ENCODE results near the gene OLA1. TPM values are rescaled to one million over a fixed set of nuclear protein-coding genes. Genes with fewer than 3 reads are reported as not detected.

OLA1 gene
- total and polyA plus RNA-seq, 2 of the 13 experiments (the other 11 are each of a cell fraction or from before 2014, with no cell fraction given): 153 to 241 TPM

DNA sequence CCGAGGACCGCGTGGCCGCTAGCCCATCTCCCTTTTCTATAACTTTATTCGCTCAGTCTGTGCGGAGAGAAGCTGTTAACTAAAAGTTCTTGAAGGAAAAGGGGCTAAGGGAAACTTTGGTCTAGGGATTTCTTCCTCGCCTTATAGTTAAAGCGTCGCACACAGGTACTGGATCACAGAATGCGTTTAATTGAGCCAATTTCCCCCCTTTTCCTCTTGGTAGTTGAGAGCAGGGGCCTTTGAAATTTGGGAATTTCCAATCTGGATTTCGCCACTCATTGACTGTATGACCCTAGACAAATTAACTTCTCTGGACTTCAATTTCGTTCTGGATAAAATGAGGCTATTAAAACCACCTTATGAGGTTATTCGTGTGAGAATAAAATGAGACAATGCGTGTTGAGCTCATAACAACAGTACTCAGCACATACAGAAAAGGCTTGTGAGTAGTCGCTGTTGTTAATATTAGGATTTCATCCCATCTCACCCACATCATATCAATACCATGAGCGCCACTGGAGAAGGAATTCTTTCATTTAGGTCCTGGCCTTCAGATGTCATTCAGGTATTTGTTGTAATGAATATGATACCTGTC lies 763 bp upstream of the OLA1 start (continued):
- TF ChIP-seq HMGA1 (CRISPR knock-in tag; conservative IDR thresholded peaks at IDR 0.05): no peak
- TF ChIP-seq, protein P1, sequence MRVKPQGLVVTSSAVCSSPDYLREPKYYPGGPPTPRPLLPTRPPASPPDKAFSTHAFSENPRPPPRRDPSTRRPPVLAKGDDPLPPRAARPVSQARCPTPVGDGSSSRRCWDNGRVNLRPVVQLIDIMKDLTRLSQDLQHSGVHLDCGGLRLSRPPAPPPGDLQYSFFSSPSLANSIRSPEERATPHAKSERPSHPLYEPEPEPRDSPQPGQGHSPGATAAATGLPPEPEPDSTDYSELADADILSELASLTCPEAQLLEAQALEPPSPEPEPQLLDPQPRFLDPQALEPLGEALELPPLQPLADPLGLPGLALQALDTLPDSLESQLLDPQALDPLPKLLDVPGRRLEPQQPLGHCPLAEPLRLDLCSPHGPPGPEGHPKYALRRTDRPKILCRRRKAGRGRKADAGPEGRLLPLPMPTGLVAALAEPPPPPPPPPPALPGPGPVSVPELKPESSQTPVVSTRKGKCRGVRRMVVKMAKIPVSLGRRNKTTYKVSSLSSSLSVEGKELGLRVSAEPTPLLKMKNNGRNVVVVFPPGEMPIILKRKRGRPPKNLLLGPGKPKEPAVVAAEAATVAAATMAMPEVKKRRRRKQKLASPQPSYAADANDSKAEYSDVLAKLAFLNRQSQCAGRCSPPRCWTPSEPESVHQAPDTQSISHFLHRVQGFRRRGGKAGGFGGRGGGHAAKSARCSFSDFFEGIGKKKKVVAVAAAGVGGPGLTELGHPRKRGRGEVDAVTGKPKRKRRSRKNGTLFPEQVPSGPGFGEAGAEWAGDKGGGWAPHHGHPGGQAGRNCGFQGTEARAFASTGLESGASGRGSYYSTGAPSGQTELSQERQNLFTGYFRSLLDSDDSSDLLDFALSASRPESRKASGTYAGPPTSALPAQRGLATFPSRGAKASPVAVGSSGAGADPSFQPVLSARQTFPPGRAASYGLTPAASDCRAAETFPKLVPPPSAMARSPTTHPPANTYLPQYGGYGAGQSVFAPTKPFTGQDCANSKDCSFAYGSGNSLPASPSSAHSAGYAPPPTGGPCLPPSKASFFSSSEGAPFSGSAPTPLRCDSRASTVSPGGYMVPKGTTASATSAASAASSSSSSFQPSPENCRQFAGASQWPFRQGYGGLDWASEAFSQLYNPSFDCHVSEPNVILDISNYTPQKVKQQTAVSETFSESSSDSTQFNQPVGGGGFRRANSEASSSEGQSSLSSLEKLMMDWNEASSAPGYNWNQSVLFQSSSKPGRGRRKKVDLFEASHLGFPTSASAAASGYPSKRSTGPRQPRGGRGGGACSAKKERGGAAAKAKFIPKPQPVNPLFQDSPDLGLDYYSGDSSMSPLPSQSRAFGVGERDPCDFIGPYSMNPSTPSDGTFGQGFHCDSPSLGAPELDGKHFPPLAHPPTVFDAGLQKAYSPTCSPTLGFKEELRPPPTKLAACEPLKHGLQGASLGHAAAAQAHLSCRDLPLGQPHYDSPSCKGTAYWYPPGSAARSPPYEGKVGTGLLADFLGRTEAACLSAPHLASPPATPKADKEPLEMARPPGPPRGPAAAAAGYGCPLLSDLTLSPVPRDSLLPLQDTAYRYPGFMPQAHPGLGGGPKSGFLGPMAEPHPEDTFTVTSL (CRISPR knock-in tag; IDR thresholded peaks at IDR 0.05; ENCODE audit: borderline replicate concordance): 0 out of 2 replicates have a peak, but pooled peaks have one; percentile 24
- no peak for TF ChIP-seq PRMT3 (CRISPR knock-in tag; IDR thresholded peaks at IDR 0.05; ENCODE audit: borderline replicate concordance, low read depth)
- TF ChIP-seq ARID2 (CRISPR knock-in tag; IDR thresholded peaks at IDR 0.05; ENCODE audit: borderline replicate concordance): peak; percentile 68; the same call in 1 of the 2 replicates
- TF ChIP-seq, protein P2, sequence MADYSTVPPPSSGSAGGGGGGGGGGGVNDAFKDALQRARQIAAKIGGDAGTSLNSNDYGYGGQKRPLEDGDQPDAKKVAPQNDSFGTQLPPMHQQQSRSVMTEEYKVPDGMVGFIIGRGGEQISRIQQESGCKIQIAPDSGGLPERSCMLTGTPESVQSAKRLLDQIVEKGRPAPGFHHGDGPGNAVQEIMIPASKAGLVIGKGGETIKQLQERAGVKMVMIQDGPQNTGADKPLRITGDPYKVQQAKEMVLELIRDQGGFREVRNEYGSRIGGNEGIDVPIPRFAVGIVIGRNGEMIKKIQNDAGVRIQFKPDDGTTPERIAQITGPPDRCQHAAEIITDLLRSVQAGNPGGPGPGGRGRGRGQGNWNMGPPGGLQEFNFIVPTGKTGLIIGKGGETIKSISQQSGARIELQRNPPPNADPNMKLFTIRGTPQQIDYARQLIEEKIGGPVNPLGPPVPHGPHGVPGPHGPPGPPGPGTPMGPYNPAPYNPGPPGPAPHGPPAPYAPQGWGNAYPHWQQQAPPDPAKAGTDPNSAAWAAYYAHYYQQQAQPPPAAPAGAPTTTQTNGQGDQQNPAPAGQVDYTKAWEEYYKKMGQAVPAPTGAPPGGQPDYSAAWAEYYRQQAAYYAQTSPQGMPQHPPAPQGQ (CRISPR knock-in tag; IDR thresholded peaks at IDR 0.05; ENCODE audit: borderline replicate concordance): no peak
- no peak for TF ChIP-seq TBX2 (CRISPR knock-in tag; IDR thresholded peaks at IDR 0.05; ENCODE audit: borderline replicate concordance)
- TF ChIP-seq ZNF670 (CRISPR knock-in tag; IDR thresholded peaks at IDR 0.05; ENCODE audit: borderline replicate concordance): 0 out of 2 replicates have a peak, but pooled peaks have one; percentile 8
- TF ChIP-seq, protein P3, sequence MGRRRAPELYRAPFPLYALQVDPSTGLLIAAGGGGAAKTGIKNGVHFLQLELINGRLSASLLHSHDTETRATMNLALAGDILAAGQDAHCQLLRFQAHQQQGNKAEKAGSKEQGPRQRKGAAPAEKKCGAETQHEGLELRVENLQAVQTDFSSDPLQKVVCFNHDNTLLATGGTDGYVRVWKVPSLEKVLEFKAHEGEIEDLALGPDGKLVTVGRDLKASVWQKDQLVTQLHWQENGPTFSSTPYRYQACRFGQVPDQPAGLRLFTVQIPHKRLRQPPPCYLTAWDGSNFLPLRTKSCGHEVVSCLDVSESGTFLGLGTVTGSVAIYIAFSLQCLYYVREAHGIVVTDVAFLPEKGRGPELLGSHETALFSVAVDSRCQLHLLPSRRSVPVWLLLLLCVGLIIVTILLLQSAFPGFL (CRISPR knock-in tag; IDR thresholded peaks at IDR 0.05): no peak
- no peak for TF ChIP-seq KLF6 (CRISPR knock-in tag; IDR thresholded peaks at IDR 0.05)
- TF ChIP-seq NAIF1 (CRISPR knock-in tag; IDR thresholded peaks at IDR 0.05; ENCODE audit: borderline replicate concordance): peak; percentile 45; the same call in 1 of the 2 replicates
- no peak for TF ChIP-seq TBP (CRISPR knock-in tag; IDR thresholded peaks at IDR 0.05)
- TF ChIP-seq ZNF124 (CRISPR knock-in tag; IDR thresholded peaks at IDR 0.05): peak; percentile 8; the same call in 1 of the 2 replicates
- no peak for TF ChIP-seq SOX5 (CRISPR knock-in tag; IDR thresholded peaks at IDR 0.05; ENCODE audit: borderline replicate concordance)
- TF ChIP-seq, protein P4, sequence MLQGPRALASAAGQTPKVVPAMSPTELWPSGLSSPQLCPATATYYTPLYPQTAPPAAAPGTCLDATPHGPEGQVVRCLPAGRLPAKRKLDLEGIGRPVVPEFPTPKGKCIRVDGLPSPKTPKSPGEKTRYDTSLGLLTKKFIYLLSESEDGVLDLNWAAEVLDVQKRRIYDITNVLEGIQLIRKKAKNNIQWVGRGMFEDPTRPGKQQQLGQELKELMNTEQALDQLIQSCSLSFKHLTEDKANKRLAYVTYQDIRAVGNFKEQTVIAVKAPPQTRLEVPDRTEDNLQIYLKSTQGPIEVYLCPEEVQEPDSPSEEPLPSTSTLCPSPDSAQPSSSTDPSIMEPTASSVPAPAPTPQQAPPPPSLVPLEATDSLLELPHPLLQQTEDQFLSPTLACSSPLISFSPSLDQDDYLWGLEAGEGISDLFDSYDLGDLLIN (CRISPR knock-in tag; IDR thresholded peaks at IDR 0.05; ENCODE audit: borderline replicate concordance): no peak
- no peak for TF ChIP-seq TMF1 (CRISPR knock-in tag; IDR thresholded peaks at IDR 0.05; ENCODE audit: low read depth)
- no peak for TF ChIP-seq NFYB (CRISPR knock-in tag; IDR thresholded peaks at IDR 0.05)
- TF ChIP-seq, protein P5, sequence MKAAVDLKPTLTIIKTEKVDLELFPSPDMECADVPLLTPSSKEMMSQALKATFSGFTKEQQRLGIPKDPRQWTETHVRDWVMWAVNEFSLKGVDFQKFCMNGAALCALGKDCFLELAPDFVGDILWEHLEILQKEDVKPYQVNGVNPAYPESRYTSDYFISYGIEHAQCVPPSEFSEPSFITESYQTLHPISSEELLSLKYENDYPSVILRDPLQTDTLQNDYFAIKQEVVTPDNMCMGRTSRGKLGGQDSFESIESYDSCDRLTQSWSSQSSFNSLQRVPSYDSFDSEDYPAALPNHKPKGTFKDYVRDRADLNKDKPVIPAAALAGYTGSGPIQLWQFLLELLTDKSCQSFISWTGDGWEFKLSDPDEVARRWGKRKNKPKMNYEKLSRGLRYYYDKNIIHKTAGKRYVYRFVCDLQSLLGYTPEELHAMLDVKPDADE (CRISPR knock-in tag; IDR thresholded peaks at IDR 0.05): no peak
- TF ChIP-seq GABPA (IDR thresholded peaks at IDR 0.05; ENCODE audit: low read depth, low read length): no peak
- TF ChIP-seq GABPA (CRISPR knock-in tag; IDR thresholded peaks at IDR 0.05; ENCODE audit: low read depth): no peak; the same call in 1 of the 2 replicates

Data from HepG2 (cell line).